ENCODE measurements around the gene PDYN.

Gene PDYN

GRCh38 chr20:1952737-1953530 is 40.9 kb downstream of the PDYN start:
- DNase-seq (ENCODE audit: low spot score) = no peak
- no peak for TF ChIP-seq CTCF (IDR thresholded peaks at IDR 0.05)
- Histone ChIP-seq H3K27ac (no peak overlapping the region), H3K4me3 (no peak overlapping the region)

GRCh38 chr20:1951436-1952115 is 42.3 kb downstream of the PDYN start:
- no peak for DNase-seq (ENCODE audit: low spot score)
- TF ChIP-seq CTCF (IDR thresholded peaks at IDR 0.05) = no peak
- Histone ChIP-seq H3K27ac (no peak overlapping the region), H3K4me3 (no peak overlapping the region)

- TF ChIP-seq CTCF (IDR thresholded peaks at IDR 0.05) = no peak
- Histone ChIP-seq H3K4me3 (no peak overlapping the region), H3K27ac (no peak overlapping the region)
- no peak for DNase-seq (ENCODE audit: low spot score)
These were observed 43.0 kb downstream of the PDYN start for GRCh38 chr20:1950836-1951235.

- DNase-seq (ENCODE audit: low spot score) = peak; percentile 56
- H3K27ac ChIP-seq = peak overlapping the region in 1 of 2 donors; percentile 41
These were observed 44.3 kb downstream of the PDYN start for GRCh38 chr20:1949347-1950100.

GRCh38 chr20:1947535-1947846 is 46.4 kb downstream of the PDYN start:
- Histone ChIP-seq H3K27ac (peak overlapping the region in 1 of 2 donors; percentile 0), H3K4me3 (peak overlapping the region; percentile 32)
- no peak for TF ChIP-seq CTCF (IDR thresholded peaks at IDR 0.05)
- DNase-seq (ENCODE audit: low spot score) = no peak

More at GRCh38 chr20:1949347-1950100, 44.3 kb downstream of the PDYN start:
- H3K4me3 ChIP-seq = no peak overlapping the region
- no peak for TF ChIP-seq CTCF (IDR thresholded peaks at IDR 0.05)

- peak overlapping the region; percentile 32 for H3K4me3 ChIP-seq
- TF ChIP-seq CTCF (IDR thresholded peaks at IDR 0.05) = no peak
- H3K27ac ChIP-seq = peak overlapping the region; percentile 0 to 2
- no peak for DNase-seq (ENCODE audit: low spot score)
These were observed 46.9 kb downstream of the PDYN start for GRCh38 chr20:1946762-1947534.

Data from coronary artery (tissue), 2 donors.